A549 (cell line): ENCODE data around the gene LIN37. TPM values are rescaled to one million over a fixed set of nuclear protein-coding genes. Genes with fewer than 3 reads are reported as not detected.

Experiments used
- BHLHE40 ChIP-seq: IDR thresholded peaks from 2 replicates; pipeline ENCODE4 v1.6.1; 2012; ENCODE audit warnings: low read depth, low read length, inconsistent platforms
- CHD2 ChIP-seq: fragments of 150-350 bp; IDR thresholded peaks from 2 replicates; pipeline ENCODE4 v1.6.1; 2014; ENCODE audit warnings: low read length; ENCODE audit not compliant: partially characterized antibody
- CHD4 ChIP-seq: fragments of 200-600 bp; sonication (generic); IDR thresholded peaks from 2 replicates; pipeline ENCODE4 v1.6.1; 2016; ENCODE audit warnings: antibody characterized with exemption, mild to moderate bottlenecking, borderline replicate concordance
- EHF ChIP-seq: fragments of 250-450 bp; sonication (Bioruptor Pico); IDR thresholded peaks from 2 replicates; pipeline ENCODE4 v1.5.0; 2020; ENCODE audit warnings: mild to moderate bottlenecking
- EHMT2 ChIP-seq: fragments of 200-600 bp; sonication (generic); IDR thresholded peaks from 2 replicates; pipeline ENCODE4 v1.6.1; 2016; ENCODE audit warnings: antibody characterized with exemption, low read depth, mild to moderate bottlenecking, moderate library complexity
- EP300 ChIP-seq, 2 experiments: fragments of >200 bp; sonication (Bioruptor Twin); formaldehyde crosslinking; IDR thresholded peaks; 2 replicates in 1 of 2; 3 replicates in 1 of 2; pipeline ENCODE4 v1.6.1; 2016 to 2017
- HDAC2 ChIP-seq: fragments of 200-600 bp; sonication (generic); IDR thresholded peaks from 2 replicates; pipeline ENCODE4 v1.6.1; 2016
- HEYL ChIP-seq: fragments of 250-450 bp; sonication (Bioruptor Pico); IDR thresholded peaks from 2 replicates; pipeline ENCODE4 v1.8.0; 2021; ENCODE audit warnings: mild to moderate bottlenecking, moderate library complexity
- HMGXB4 ChIP-seq: fragments of 250-450 bp; sonication (Bioruptor Pico); IDR thresholded peaks from 2 replicates; pipeline ENCODE4 v1.5.0; 2021; ENCODE audit warnings: mild to moderate bottlenecking, moderate library complexity, borderline replicate concordance
- HOXA7 ChIP-seq: fragments of 250-450 bp; sonication (Bioruptor Pico); IDR thresholded peaks from 2 replicates; pipeline ENCODE4 v1.5.0; 2020; ENCODE audit warnings: mild to moderate bottlenecking, moderate library complexity
- KDM1A ChIP-seq: fragments of 200-600 bp; sonication (generic); IDR thresholded peaks from 2 replicates; pipeline ENCODE4 v1.6.1; 2016; ENCODE audit warnings: low read depth, mild to moderate bottlenecking
- MAFK ChIP-seq: fragments of 450-650 bp; IDR thresholded peaks from 2 replicates; pipeline ENCODE4 v1.6.1; 2014; ENCODE audit not compliant: partially characterized antibody
- MYC ChIP-seq: IDR thresholded peaks from 2 replicates; pipeline ENCODE4 v1.6.1; 2012; ENCODE audit warnings: mild to moderate bottlenecking, inconsistent platforms, low read length, improper control_type of control experiment, borderline replicate concordance
- POLR2AphosphoS2 ChIP-seq: conservative IDR thresholded peaks from 2 replicates; pipeline ENCODE4 v1.6.1; 2012; ENCODE audit warnings: low read length, improper control_type of control experiment, inconsistent platforms
- SREBF2 ChIP-seq: fragments of 450-650 bp; IDR thresholded peaks from 2 replicates; pipeline ENCODE4 v1.6.1; 2014; ENCODE audit warnings: mild to moderate bottlenecking, moderate library complexity
- TP53 ChIP-seq: fragments of 250-450 bp; sonication (Bioruptor Pico); IDR thresholded peaks from 2 replicates; pipeline ENCODE4 v1.5.0; 2021; ENCODE audit warnings: mild to moderate bottlenecking, moderate library complexity
- USF2 ChIP-seq: fragments of 450-650 bp; IDR thresholded peaks from 2 replicates; pipeline ENCODE4 v1.6.1; 2014; ENCODE audit warnings: antibody characterized with exemption
- ZNF302 ChIP-seq: fragments of 250-450 bp; sonication (Bioruptor Pico); IDR thresholded peaks from 2 replicates; pipeline ENCODE4 v1.9.0; 2021; ENCODE audit warnings: inconsistent platforms, mild to moderate bottlenecking, moderate library complexity
- polyA plus RNA-seq, 4 experiments: library from polyadenylated mRNA; depleted of rRNA in 3 of 4; stranded (reverse); fragments of >200 nt; fragmentation: RNase III in 1 of 4; extraction: RNeasy Plus Mini Kit Qiagen cat#74134 plus additional on column Dnase treatment in 1 of 4; gene quantifications; 2 replicates in 3 of 4; 3 replicates in 1 of 4; pipeline ENCODE4 v1.2.3, GENCODE V29; 2011 to 2017
- TF ChIP-seq, protein P1 (sequence below): fragments of >200 bp; sonication (Bioruptor Twin); formaldehyde crosslinking; IDR thresholded peaks from 2 replicates; pipeline ENCODE4 v1.6.1; 2016
- TF ChIP-seq, protein P2 (sequence below): fragments of 150-350 bp; IDR thresholded peaks from 2 replicates; pipeline ENCODE4 v1.6.1; 2014; ENCODE audit warnings: low read depth, mild to moderate bottlenecking, low read length
- TF ChIP-seq, protein P3 (sequence below): IDR thresholded peaks from 2 replicates; pipeline ENCODE4 v1.6.1; 2012
- TF ChIP-seq, protein P4 (sequence below): fragments of >200 bp; sonication (Bioruptor Twin); formaldehyde crosslinking; IDR thresholded peaks from 3 replicates; pipeline ENCODE4 v1.6.1; 2016
- TF ChIP-seq, protein P5 (sequence below): fragments of 250-450 bp; sonication (Bioruptor Pico); IDR thresholded peaks from 2 replicates; pipeline ENCODE4 v1.5.0; 2020; ENCODE audit warnings: low read depth, mild to moderate bottlenecking, moderate library complexity

The LIN37 gene
- polyA plus RNA-seq, 2 of the 4 experiments (the other 2 are of a cell fraction): 8.1 to 23.1 TPM

- no peak for TF ChIP-seq CHD2
- no peak for TF ChIP-seq HMGXB4 (CRISPR knock-in tag)
- no peak for TF ChIP-seq EP300 (IDR thresholded peaks at IDR 0.05)
- TF ChIP-seq POLR2AphosphoS2: no peak
- TF ChIP-seq HEYL (CRISPR knock-in tag): no peak
- no peak for TF ChIP-seq EHMT2
- no peak for TF ChIP-seq USF2
- TF ChIP-seq TP53 (CRISPR knock-in tag): no peak
- TF ChIP-seq CHD4: no peak
- TF ChIP-seq BHLHE40: no peak
- TF ChIP-seq ZNF302: no peak
- TF ChIP-seq, protein P1, sequence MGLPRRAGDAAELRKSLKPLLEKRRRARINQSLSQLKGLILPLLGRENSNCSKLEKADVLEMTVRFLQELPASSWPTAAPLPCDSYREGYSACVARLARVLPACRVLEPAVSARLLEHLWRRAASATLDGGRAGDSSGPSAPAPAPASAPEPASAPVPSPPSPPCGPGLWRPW: no peak
- no peak for TF ChIP-seq SREBF2
- no peak for TF ChIP-seq HDAC2
- no peak for TF ChIP-seq EHF (CRISPR knock-in tag)
- TF ChIP-seq MAFK: no peak
- peak; percentile 70; the same call in 1 of the 2 replicates for TF ChIP-seq MYC
- TF ChIP-seq, protein P2, sequence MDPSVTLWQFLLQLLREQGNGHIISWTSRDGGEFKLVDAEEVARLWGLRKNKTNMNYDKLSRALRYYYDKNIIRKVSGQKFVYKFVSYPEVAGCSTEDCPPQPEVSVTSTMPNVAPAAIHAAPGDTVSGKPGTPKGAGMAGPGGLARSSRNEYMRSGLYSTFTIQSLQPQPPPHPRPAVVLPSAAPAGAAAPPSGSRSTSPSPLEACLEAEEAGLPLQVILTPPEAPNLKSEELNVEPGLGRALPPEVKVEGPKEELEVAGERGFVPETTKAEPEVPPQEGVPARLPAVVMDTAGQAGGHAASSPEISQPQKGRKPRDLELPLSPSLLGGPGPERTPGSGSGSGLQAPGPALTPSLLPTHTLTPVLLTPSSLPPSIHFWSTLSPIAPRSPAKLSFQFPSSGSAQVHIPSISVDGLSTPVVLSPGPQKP: no peak
- no peak for TF ChIP-seq HOXA7
- no peak for TF ChIP-seq KDM1A
- TF ChIP-seq, protein P3, sequence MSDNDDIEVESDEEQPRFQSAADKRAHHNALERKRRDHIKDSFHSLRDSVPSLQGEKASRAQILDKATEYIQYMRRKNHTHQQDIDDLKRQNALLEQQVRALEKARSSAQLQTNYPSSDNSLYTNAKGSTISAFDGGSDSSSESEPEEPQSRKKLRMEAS: peak; percentile 86
- TF ChIP-seq, protein P4, sequence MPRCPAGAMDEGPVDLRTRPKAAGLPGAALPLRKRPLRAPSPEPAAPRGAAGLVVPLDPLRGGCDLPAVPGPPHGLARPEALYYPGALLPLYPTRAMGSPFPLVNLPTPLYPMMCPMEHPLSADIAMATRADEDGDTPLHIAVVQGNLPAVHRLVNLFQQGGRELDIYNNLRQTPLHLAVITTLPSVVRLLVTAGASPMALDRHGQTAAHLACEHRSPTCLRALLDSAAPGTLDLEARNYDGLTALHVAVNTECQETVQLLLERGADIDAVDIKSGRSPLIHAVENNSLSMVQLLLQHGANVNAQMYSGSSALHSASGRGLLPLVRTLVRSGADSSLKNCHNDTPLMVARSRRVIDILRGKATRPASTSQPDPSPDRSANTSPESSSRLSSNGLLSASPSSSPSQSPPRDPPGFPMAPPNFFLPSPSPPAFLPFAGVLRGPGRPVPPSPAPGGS: peak; percentile 70; the same call in 2 of the 3 replicates
- TF ChIP-seq, protein P5, sequence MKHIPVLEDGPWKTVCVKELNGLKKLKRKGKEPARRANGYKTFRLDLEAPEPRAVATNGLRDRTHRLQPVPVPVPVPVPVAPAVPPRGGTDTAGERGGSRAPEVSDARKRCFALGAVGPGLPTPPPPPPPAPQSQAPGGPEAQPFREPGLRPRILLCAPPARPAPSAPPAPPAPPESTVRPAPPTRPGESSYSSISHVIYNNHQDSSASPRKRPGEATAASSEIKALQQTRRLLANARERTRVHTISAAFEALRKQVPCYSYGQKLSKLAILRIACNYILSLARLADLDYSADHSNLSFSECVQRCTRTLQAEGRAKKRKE (CRISPR knock-in tag): no peak
- TF ChIP-seq, all 56 proteins: peak for 15
Observed at GRCh38 chr19:35744430-35745327, 3.7 kb upstream of the LIN37 start (continued).
